Adipocyte (in vitro differentiated cells): Measurements from ENCODE around the gene HES2.
A peak's percentile ranks its signal among the peaks of the same experiment; 100 is the strongest.
"Not testable (repeated sequence)": the region's sequence is repeated elsewhere in the genome, so short reads cannot be mapped to it uniquely, and the experiment has no call there.

ENCODE experiments used
- DNase-seq: peaks from one replicate; pipeline ENCODE4 v3.0.0-alpha.2; 2015; ENCODE audit warnings: low read depth
- H3K27me3 ChIP-seq: replicated peaks from 2 replicates; pipeline ENCODE4 v1.7.0; 2013; ENCODE audit warnings: mild to moderate bottlenecking, low read length, moderate library complexity; ENCODE audit not compliant: control insufficient read depth, insufficient read depth
- H3K36me3 ChIP-seq: 2 replicates; pipeline ENCODE4 v1.7.0; 2013; ENCODE audit warnings: low read length, mild to moderate bottlenecking, moderate library complexity; ENCODE audit not compliant: control insufficient read depth, insufficient read depth, severe bottlenecking
- H3K4me1 ChIP-seq: 2 replicates; pipeline ENCODE4 v1.7.0; 2013; ENCODE audit warnings: mild to moderate bottlenecking, low read length, moderate library complexity; ENCODE audit not compliant: control insufficient read depth, insufficient read depth
- H3K4me3 ChIP-seq: 2 replicates; pipeline ENCODE4 v1.7.0; 2013; ENCODE audit warnings: mild to moderate bottlenecking, low read length, moderate library complexity
- H3K9ac ChIP-seq: 2 replicates; pipeline ENCODE4 v1.7.0; 2013; ENCODE audit warnings: mild to moderate bottlenecking, low read length, moderate library complexity
- H3K9me3 ChIP-seq: 2 replicates; pipeline ENCODE4 v1.7.0; 2013; ENCODE audit warnings: mild to moderate bottlenecking, low read length, moderate library complexity; ENCODE audit not compliant: control insufficient read depth

HES2 gene

GRCh38 chr1:6462412-6463119, 42.8 kb upstream of the HES2 start:
- no peak for DNase-seq
- Histone ChIP-seq H3K4me1 (peaks cover 11% of the 10 kb centered on the region), H3K27me3 (no peaks in the 10 kb centered on the region), H3K9me3 (no peaks in the 10 kb centered on the region), H3K9ac (no peak overlapping the region), H3K4me3 (no peak overlapping the region), H3K36me3 (no peaks in the 10 kb centered on the region)

GRCh38 chr1:6461538-6462411, 42.1 kb upstream of the HES2 start:
- Histone ChIP-seq H3K36me3 (no peaks in the 10 kb centered on the region), H3K27me3 (peaks cover 2% of the 10 kb centered on the region), H3K9ac (no peak overlapping the region), H3K4me1 (peaks cover 11% of the 10 kb centered on the region), H3K4me3 (peak overlapping the region; percentile 75), H3K9me3 (no peaks in the 10 kb centered on the region)
- no peak for DNase-seq

- H3K9me3 ChIP-seq: no peaks in the 10 kb centered on the region
- H3K9ac ChIP-seq: peak overlapping the region; percentile 75
- H3K36me3 ChIP-seq: no peaks in the 10 kb centered on the region
- H3K4me1 ChIP-seq: peaks cover 11% of the 10 kb centered on the region
- DNase-seq: no peak
- peaks cover 9% of the 10 kb centered on the region for H3K27me3 ChIP-seq
- peak overlapping the region; percentile 75 for H3K4me3 ChIP-seq
Observed at GRCh38 chr1:6461051-6461530, 41.4 kb upstream of the HES2 start.

GRCh38 chr1:6460301-6461050, 40.8 kb upstream of the HES2 start:
- peak overlapping the region; percentile 75 for H3K9ac ChIP-seq
- H3K4me1 ChIP-seq: peaks cover 11% of the 10 kb centered on the region
- H3K36me3 ChIP-seq: no peaks in the 10 kb centered on the region
- H3K4me3 ChIP-seq: peak overlapping the region; percentile 75
- no peaks in the 10 kb centered on the region for H3K9me3 ChIP-seq
- DNase-seq: no peak
- H3K27me3 ChIP-seq: peaks cover 9% of the 10 kb centered on the region

- Histone ChIP-seq H3K9ac (peak overlapping the region; percentile 75), H3K36me3 (no peaks in the 10 kb centered on the region), H3K9me3 (no peaks in the 10 kb centered on the region), H3K4me1 (peaks cover 11% of the 10 kb centered on the region), H3K4me3 (peak overlapping the region; percentile 75), H3K27me3 (peaks cover 9% of the 10 kb centered on the region)
- DNase-seq: no peak
Observed at GRCh38 chr1:6459850-6460265, 40.1 kb upstream of the HES2 start.

GRCh38 chr1:6456800-6457466, 37.2 kb upstream of the HES2 start:
- Histone ChIP-seq H3K27me3 (peaks cover 14% of the 10 kb centered on the region), H3K4me1 (peaks cover 11% of the 10 kb centered on the region), H3K4me3 (no peak overlapping the region), H3K36me3 (no peaks in the 10 kb centered on the region), H3K9ac (no peak overlapping the region), H3K9me3 (no peaks in the 10 kb centered on the region)
- no peak for DNase-seq

GRCh38 chr1:6455752-6456520, 36.2 kb upstream of the HES2 start:
- not testable (repeated sequence) for H3K4me1 ChIP-seq, H3K4me3 ChIP-seq, H3K36me3 ChIP-seq, H3K9me3 ChIP-seq, DNase-seq, H3K9ac ChIP-seq
- H3K27me3 ChIP-seq: peaks cover 23% of the 10 kb centered on the region

- Histone ChIP-seq H3K27me3 (peaks cover 31% of the 10 kb centered on the region), H3K9ac (no peak overlapping the region), H3K4me3 (no peak overlapping the region), H3K4me1 (no peaks in the 10 kb centered on the region), H3K9me3 (no peaks in the 10 kb centered on the region), H3K36me3 (no peaks in the 10 kb centered on the region)
- peak; percentile 22 for DNase-seq
Observed at GRCh38 chr1:6454856-6455751, 35.4 kb upstream of the HES2 start.

GRCh38 chr1:6453895-6454855, 34.5 kb upstream of the HES2 start:
- not testable (repeated sequence) for H3K9me3 ChIP-seq, H3K4me3 ChIP-seq, H3K9ac ChIP-seq, H3K4me1 ChIP-seq, H3K36me3 ChIP-seq
- DNase-seq: peak; percentile 24
- H3K27me3 ChIP-seq: peaks cover 39% of the 10 kb centered on the region
